DOHH2 (cell line): ENCODE results near the gene KCTD21.

Experiments used
- EZH2phosphoT487 ChIP-seq: fragments of 200-600 bp; sonication (generic); IDR thresholded peaks from 2 replicates; pipeline ENCODE4 v1.6.1; 2017; ENCODE audit warnings: borderline replicate concordance, mild to moderate bottlenecking, antibody characterized with exemption, low read length, moderate library complexity, mixed read lengths
- TF ChIP-seq, protein P1 (sequence below): fragments of 200-600 bp; sonication (generic); IDR thresholded peaks from one replicate; pipeline ENCODE4 v1.5.1; 2014; ENCODE audit warnings: antibody characterized with exemption, mild to moderate bottlenecking, low read depth, low read length; ENCODE audit not compliant: poor library complexity, severe bottlenecking

DNA sequence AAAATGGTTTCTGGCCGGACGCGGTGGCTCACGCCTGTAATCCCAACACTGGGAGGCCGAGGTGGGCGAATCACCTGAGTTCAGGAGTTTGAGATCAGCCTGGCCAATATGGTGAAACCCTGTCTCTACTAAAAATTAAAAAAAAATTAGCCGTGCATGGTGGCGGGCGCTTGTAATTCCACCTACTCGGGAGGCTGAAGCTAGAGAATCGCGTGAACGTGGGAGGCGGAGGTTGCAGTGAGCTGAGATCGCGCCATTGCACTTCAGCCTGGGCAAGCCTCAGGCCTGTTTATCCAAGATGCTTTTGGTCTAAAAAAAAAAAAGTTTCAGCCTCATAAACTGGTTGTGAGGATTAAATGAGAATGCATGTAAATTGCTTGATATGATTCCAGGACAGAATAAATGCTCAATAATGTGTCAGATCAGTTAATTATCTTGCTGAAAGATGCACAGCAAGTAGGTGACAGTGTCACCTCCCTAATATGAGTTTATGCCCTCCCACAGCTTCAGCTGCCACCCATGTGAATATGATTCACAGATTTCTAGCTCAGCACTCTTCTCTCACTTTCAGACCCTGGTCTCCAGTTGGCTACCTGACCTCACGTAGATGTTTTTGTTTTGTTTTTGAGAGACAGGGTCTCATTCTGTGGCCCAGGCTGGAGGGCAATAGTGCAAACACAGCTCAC, 47.9 kb downstream of the KCTD21 start:
- TF ChIP-seq, protein P1, sequence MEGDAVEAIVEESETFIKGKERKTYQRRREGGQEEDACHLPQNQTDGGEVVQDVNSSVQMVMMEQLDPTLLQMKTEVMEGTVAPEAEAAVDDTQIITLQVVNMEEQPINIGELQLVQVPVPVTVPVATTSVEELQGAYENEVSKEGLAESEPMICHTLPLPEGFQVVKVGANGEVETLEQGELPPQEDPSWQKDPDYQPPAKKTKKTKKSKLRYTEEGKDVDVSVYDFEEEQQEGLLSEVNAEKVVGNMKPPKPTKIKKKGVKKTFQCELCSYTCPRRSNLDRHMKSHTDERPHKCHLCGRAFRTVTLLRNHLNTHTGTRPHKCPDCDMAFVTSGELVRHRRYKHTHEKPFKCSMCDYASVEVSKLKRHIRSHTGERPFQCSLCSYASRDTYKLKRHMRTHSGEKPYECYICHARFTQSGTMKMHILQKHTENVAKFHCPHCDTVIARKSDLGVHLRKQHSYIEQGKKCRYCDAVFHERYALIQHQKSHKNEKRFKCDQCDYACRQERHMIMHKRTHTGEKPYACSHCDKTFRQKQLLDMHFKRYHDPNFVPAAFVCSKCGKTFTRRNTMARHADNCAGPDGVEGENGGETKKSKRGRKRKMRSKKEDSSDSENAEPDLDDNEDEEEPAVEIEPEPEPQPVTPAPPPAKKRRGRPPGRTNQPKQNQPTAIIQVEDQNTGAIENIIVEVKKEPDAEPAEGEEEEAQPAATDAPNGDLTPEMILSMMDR: no peak
- no peak for TF ChIP-seq EZH2phosphoT487
